NCI-H2171 (cell line): ENCODE measurements around the gene MGLL.
"Not testable (repeated sequence)": the region's sequence is repeated elsewhere in the genome, so short reads cannot be mapped to it uniquely, and the experiment has no call there.

ENCODE experiments used
- DNase-seq: peaks from one replicate; lab custom pipeline; 2025; lab: John Stamatoyannopoulos, UW

The MGLL gene

GRCh38 chr3:127654993-127655392, 167.3 kb downstream of the MGLL start:
- DNase-seq = not testable (repeated sequence)

GRCh38 chr3:127654374-127654773, 167.9 kb downstream of the MGLL start:
- no peak for DNase-seq

GRCh38 chr3:127652246-127652995, 169.9 kb downstream of the MGLL start:
- DNase-seq = peak; percentile 57

- DNase-seq = no peak
These were observed 170.7 kb downstream of the MGLL start for GRCh38 chr3:127651516-127652172.

- no peak for DNase-seq
These were observed 172.1 kb downstream of the MGLL start for GRCh38 chr3:127650236-127650635.

- no peak for DNase-seq
These were observed 174.5 kb downstream of the MGLL start for GRCh38 chr3:127647845-127648204.

GRCh38 chr3:127647166-127647844, 175.0 kb downstream of the MGLL start:
- no peak for DNase-seq

GRCh38 chr3:127646501-127647046, 175.7 kb downstream of the MGLL start:
- DNase-seq = no peak

GRCh38 chr3:127645371-127646015, 176.8 kb downstream of the MGLL start:
- no peak for DNase-seq

GRCh38 chr3:127644641-127645370, 177.5 kb downstream of the MGLL start:
- DNase-seq = no peak

- no peak for DNase-seq
These were observed 182.3 kb downstream of the MGLL start for GRCh38 chr3:127640042-127640355.

- DNase-seq = no peak
These were observed 182.9 kb downstream of the MGLL start for GRCh38 chr3:127639173-127640041.
